Calu3 (cell line): ENCODE results near the gene KLHDC10. TPM values are rescaled to one million over a fixed set of nuclear protein-coding genes. Genes with fewer than 3 reads are reported as not detected.
"Not testable (repeated sequence)": the region's sequence is repeated elsewhere in the genome, so short reads cannot be mapped to it uniquely, and the experiment has no call there.

Experiments used
- BruUV-seq: library from RNA; stranded (reverse); fragments of 400-500 nt; replicated peaks from 2 replicates; lab custom pipeline; 2021; lab: Mats Ljungman, UMichigan
- CTCF ChIA-PET: fragments of 300-600 bp; sonication (Branson Sonifier 250); formaldehyde crosslinking; loops from one replicate; lab custom pipeline; 2022; ENCODE audit warnings: antibody characterized with exemption; lab: Charles Lee
- DNase-seq: peaks from one replicate; pipeline ENCODE4 v3.0.0; 2022
- H3K27ac Mint-ChIP-seq: one replicate; pipeline ENCODE4 v1.8.0; 2022; ENCODE audit warnings: mixed read lengths; ENCODE audit not compliant: unreplicated experiment
- H3K27me3 Mint-ChIP-seq: one replicate; pipeline ENCODE4 v1.8.0; 2022; ENCODE audit warnings: mixed read lengths; ENCODE audit not compliant: unreplicated experiment
- H3K36me3 Mint-ChIP-seq: one replicate; pipeline ENCODE4 v1.8.0; 2022; ENCODE audit warnings: mild to moderate bottlenecking, moderate library complexity, mixed read lengths; ENCODE audit not compliant: insufficient read depth, unreplicated experiment
- H3K4me1 Mint-ChIP-seq: one replicate; pipeline ENCODE4 v1.8.0; 2022; ENCODE audit warnings: mild to moderate bottlenecking, low read depth, mixed read lengths; ENCODE audit not compliant: unreplicated experiment
- H3K4me3 Mint-ChIP-seq: one replicate; pipeline ENCODE4 v1.8.0; 2022; ENCODE audit warnings: mild to moderate bottlenecking, low read depth, moderate library complexity, mixed read lengths; ENCODE audit not compliant: unreplicated experiment
- H3K9me3 Mint-ChIP-seq: one replicate; pipeline ENCODE4 v1.8.0; 2022; ENCODE audit warnings: low read depth, mixed read lengths; ENCODE audit not compliant: unreplicated experiment
- intact Hi-C: fragments of 100-400 bp; cut with micrococcal nuclease; formaldehyde crosslinking; loops from one replicate; pipeline ENCODE4 v1.10.0; 2022; ENCODE audit not compliant: unreplicated experiment
- total RNA-seq: library from RNA; stranded (reverse); gene quantifications from 2 replicates; pipeline ENCODE4 v1.2.3, GENCODE V29; 2022
- TF ChIP-seq, protein P1 (sequence below): fragments of 200-600 bp; IDR thresholded peaks from one replicate; pipeline ENCODE4 v1.8.0; 2022; ENCODE audit warnings: antibody characterized with exemption; ENCODE audit not compliant: unreplicated experiment

Gene KLHDC10
- total RNA-seq, 1 experiment from 2014 or later, result 35.3 TPM

DNA sequence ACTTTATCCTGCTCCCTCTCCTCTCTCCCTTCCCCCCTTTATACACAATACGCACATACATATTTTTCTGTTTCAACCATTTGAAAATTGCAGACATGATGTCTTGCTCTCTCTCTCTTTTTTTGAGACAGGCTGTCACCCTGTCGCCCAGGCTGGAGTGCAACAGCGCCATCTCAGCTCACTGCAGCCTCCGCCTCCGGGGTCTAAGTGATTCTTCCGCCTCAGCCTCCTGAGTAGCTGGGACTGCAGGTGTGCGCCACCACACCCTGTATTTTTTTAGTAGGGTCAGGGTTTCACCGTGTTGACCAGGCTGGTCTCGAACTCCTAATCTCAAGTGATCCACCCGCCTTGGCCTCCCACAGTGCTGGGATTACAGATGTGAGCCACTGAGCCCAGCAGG lies 38.5 kb downstream of the KLHDC10 start:
- TF ChIP-seq, protein P1, sequence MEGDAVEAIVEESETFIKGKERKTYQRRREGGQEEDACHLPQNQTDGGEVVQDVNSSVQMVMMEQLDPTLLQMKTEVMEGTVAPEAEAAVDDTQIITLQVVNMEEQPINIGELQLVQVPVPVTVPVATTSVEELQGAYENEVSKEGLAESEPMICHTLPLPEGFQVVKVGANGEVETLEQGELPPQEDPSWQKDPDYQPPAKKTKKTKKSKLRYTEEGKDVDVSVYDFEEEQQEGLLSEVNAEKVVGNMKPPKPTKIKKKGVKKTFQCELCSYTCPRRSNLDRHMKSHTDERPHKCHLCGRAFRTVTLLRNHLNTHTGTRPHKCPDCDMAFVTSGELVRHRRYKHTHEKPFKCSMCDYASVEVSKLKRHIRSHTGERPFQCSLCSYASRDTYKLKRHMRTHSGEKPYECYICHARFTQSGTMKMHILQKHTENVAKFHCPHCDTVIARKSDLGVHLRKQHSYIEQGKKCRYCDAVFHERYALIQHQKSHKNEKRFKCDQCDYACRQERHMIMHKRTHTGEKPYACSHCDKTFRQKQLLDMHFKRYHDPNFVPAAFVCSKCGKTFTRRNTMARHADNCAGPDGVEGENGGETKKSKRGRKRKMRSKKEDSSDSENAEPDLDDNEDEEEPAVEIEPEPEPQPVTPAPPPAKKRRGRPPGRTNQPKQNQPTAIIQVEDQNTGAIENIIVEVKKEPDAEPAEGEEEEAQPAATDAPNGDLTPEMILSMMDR, result no peak

DNA sequence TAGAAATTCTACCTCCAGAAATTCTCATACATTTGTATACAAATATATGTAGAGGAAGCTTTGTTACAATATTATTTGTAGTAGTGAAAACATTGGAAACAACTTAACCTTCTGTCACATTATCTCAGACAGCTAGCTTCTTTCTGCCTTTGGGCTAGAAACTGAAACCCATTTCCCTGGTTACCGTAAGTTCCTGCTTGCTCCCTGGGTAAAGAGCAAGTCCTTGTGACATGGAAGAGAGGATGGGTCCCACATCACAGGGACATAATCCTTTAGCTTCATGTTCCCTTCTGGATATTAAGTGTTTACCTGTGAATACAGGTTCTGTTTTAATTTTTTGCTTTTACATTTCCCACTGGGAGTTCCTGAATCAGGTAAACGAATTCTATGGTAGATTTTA lies 41.8 kb downstream of the KLHDC10 start:
- intact Hi-C loops, result loop anchor here (5.0 kb wide), 1 partner anchor 40 kb away; the partner anchor contains the start of gene KLHDC10
- H3K36me3 Mint-ChIP-seq, result no peaks in the 10 kb centered on the region
- H3K4me1 Mint-ChIP-seq, result peaks cover 32% of the 10 kb centered on the region
- peak overlapping the region; percentile 17 for H3K27ac Mint-ChIP-seq
- H3K9me3 Mint-ChIP-seq, result no peaks in the 10 kb centered on the region
- CTCF ChIA-PET, result interaction anchor here (1.5 kb wide), 2 partner anchors 26 to 40 kb away, joined by 3 to 5 read pairs; no protein-coding TSS in a partner anchor
- no TSS peak for BruUV-seq
- TF ChIP-seq, protein P1, result no peak
- no peaks in the 10 kb centered on the region for H3K27me3 Mint-ChIP-seq
- H3K4me3 Mint-ChIP-seq, result peak overlapping the region; percentile 38
- DNase-seq, result no peak

More for the DNA sequence above, 38.5 kb downstream of the KLHDC10 start:
- Mint-ChIP-seq H3K27ac (no peak overlapping the region), H3K4me3 (no peak overlapping the region), H3K36me3 (no peaks in the 10 kb centered on the region), H3K27me3 (no peaks in the 10 kb centered on the region), H3K9me3 (no peaks in the 10 kb centered on the region), H3K4me1 (peaks cover 17% of the 10 kb centered on the region)
- no TSS peak for BruUV-seq
- CTCF ChIA-PET, result interaction anchor here (0.6 kb wide), 1 partner anchor 8 kb away, joined by 3 read pairs; no protein-coding TSS in a partner anchor
- no peak for DNase-seq
- intact Hi-C loops, result no loop called here

DNA sequence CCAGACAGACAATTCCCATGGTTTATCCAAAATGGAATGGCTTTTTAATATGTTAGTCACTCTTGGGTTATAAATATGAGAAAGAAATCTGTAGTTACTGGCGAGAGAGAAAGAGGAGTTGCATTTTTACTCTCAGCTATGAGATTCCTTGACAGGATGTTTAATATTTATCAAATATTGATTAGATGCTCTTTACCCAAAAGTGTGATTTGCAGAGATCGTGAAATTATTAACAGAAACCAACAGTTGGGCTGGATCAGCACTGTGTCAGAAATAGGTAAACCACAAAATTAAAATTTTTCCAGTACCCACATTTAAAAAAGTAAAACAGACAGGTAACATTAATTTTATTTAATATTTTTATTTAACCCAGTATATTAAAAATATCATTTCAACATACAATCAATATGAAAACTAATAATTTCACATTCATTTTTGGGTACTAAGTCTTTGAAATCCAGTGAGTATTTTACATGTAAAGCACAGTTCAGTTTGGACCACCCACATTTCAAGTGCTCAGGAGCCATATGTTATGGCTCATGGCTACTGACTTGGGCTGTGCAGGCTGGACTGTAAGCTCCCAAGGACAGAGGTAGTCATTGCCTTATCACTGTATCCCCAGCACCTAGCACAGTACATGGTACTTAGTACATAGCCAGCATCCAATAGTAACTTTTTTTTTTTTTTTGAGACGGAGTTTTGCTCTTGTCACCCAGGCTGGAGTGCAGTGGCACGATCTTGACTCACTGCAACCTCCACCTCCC lies 42.5 kb downstream of the KLHDC10 start:
- peak overlapping the region; percentile 38 for H3K4me3 Mint-ChIP-seq
- TF ChIP-seq, protein P1, result no peak
- no peak for DNase-seq
- H3K27ac Mint-ChIP-seq, result no peak overlapping the region
- BruUV-seq, result no TSS peak
- peaks cover 32% of the 10 kb centered on the region for H3K4me1 Mint-ChIP-seq
- CTCF ChIA-PET, result interaction anchor here (1.5 kb wide), 2 partner anchors 25 to 41 kb away, joined by 3 to 5 read pairs; no protein-coding TSS in a partner anchor
- no peaks in the 10 kb centered on the region for H3K27me3 Mint-ChIP-seq
- no peaks in the 10 kb centered on the region for H3K36me3 Mint-ChIP-seq
- intact Hi-C loops, result loop anchor here (5.0 kb wide), 1 partner anchor 41 kb away; the partner anchor contains the start of gene KLHDC10
- H3K9me3 Mint-ChIP-seq, result no peaks in the 10 kb centered on the region

DNA sequence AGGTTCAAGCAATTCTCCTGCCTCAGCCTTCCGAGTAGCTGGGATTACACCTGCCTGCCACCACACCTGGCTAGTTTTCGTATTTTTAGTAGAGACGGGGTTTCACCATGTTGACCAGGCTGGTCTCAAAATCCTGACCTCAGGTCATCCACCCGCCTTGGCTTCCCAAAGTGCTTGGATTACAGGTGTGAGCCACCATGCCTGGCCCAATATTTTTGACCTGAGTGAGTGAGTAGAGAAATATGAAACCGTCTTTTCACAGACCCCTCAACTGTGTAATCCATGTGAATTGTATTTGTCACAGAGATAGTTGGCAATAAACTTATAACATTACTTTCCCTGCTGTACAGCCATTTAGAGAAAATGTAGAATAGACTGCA lies 43.1 kb downstream of the KLHDC10 start:
- H3K27ac Mint-ChIP-seq, BruUV-seq, CTCF ChIA-PET: not testable (repeated sequence)

More for the DNA sequence above, 43.1 kb downstream of the KLHDC10 start:
- intact Hi-C loops, result loop anchor here (5.0 kb wide), 1 partner anchor 41 kb away; the partner anchor contains the start of gene KLHDC10
- Mint-ChIP-seq H3K4me1 (peaks cover 32% of the 10 kb centered on the region), H3K4me3 (peak overlapping the region; percentile 38)
- H3K27me3 Mint-ChIP-seq, H3K36me3 Mint-ChIP-seq, H3K9me3 Mint-ChIP-seq, DNase-seq: not testable (repeated sequence)
